GM23338 (cell line): ENCODE results near the gene IBA57. TPM values are rescaled to one million over a fixed set of nuclear protein-coding genes. Genes with fewer than 3 reads are reported as not detected.

Experiments used
- ATAC-seq: fragments of 200-7000 bp; cut with Tn5 transposase; 3 replicates; pipeline ENCODE4 v1.9.1; 2020
- DNase-seq: peaks from one replicate; pipeline ENCODE4 v3.0.0-alpha.2; 2015; ENCODE audit warnings: low spot score
- H2AFZ ChIP-seq: fragments of 200-600 bp; sonication (generic); 2 replicates; pipeline ENCODE4 v1.8.0; 2016; ENCODE audit warnings: antibody characterized with exemption, mild to moderate bottlenecking, moderate library complexity
- H3F3A ChIP-seq: fragments of 200-600 bp; sonication (generic); replicated peaks from 2 replicates; pipeline ENCODE4 v1.8.0; 2017; ENCODE audit warnings: antibody characterized with exemption, mixed run types, low read depth
- H3K27ac ChIP-seq: fragments of 200-600 bp; sonication (generic); 2 replicates; pipeline ENCODE4 v1.6.1; 2016; ENCODE audit warnings: low read depth
- H3K27me3 ChIP-seq: fragments of 200-600 bp; sonication (generic); 2 replicates; pipeline ENCODE4 v1.8.0; 2016; ENCODE audit warnings: mild to moderate bottlenecking, mixed run types, moderate library complexity; ENCODE audit not compliant: insufficient read depth
- H3K36me3 ChIP-seq: fragments of 200-600 bp; sonication (generic); 2 replicates; pipeline ENCODE4 v1.8.0; 2016; ENCODE audit warnings: mild to moderate bottlenecking; ENCODE audit not compliant: insufficient read depth
- H3K4me1 ChIP-seq: fragments of 200-600 bp; sonication (generic); 2 replicates; pipeline ENCODE4 v1.8.0; 2016; ENCODE audit warnings: mild to moderate bottlenecking, moderate library complexity; ENCODE audit not compliant: insufficient read depth
- H3K4me2 ChIP-seq: fragments of 200-600 bp; sonication (generic); 2 replicates; pipeline ENCODE4 v1.7.1; 2017; ENCODE audit warnings: mixed run types
- H3K4me3 ChIP-seq: fragments of 200-600 bp; sonication (generic); 2 replicates; pipeline ENCODE4 v1.6.1; 2016; ENCODE audit warnings: mixed run types
- H3K79me2 ChIP-seq: fragments of 200-600 bp; sonication (generic); replicated peaks from 2 replicates; pipeline ENCODE4 v1.8.0; 2017; ENCODE audit warnings: mild to moderate bottlenecking; ENCODE audit not compliant: insufficient read depth
- H3K9me2 ChIP-seq: fragments of 200-600 bp; sonication (generic); 2 replicates; pipeline ENCODE4 v1.8.0; 2017; ENCODE audit not compliant: insufficient read depth
- H4K20me1 ChIP-seq: fragments of 200-600 bp; sonication (generic); replicated peaks from 2 replicates; pipeline ENCODE4 v1.8.0; 2017; ENCODE audit warnings: mild to moderate bottlenecking; ENCODE audit not compliant: insufficient read depth
- H3K27ac Mint-ChIP-seq: 2 replicates; pipeline ENCODE4 v1.8.0; 2020; ENCODE audit warnings: inconsistent platforms, mild to moderate bottlenecking, moderate library complexity, mixed read lengths
- H3K27me3 Mint-ChIP-seq: 3 replicates; pipeline ENCODE4 v1.8.0; 2022; ENCODE audit warnings: low read depth, mild to moderate bottlenecking, moderate library complexity, mixed read lengths, inconsistent platforms; ENCODE audit not compliant: insufficient read depth, poor library complexity
- H3K36me3 Mint-ChIP-seq: 3 replicates; pipeline ENCODE4 v1.8.0; 2021; ENCODE audit warnings: low read depth, mild to moderate bottlenecking, inconsistent platforms, moderate library complexity, mixed read lengths
- H3K4me1 Mint-ChIP-seq: 3 replicates; pipeline ENCODE4 v1.8.0; 2020; ENCODE audit warnings: mild to moderate bottlenecking, inconsistent platforms, mixed read lengths
- H3K4me3 Mint-ChIP-seq: 3 replicates; pipeline ENCODE4 v1.8.0; 2021; ENCODE audit warnings: moderate library complexity, mild to moderate bottlenecking, inconsistent platforms, mixed read lengths
- H3K9me3 Mint-ChIP-seq: 3 replicates; pipeline ENCODE4 v1.8.0; 2020; ENCODE audit warnings: moderate library complexity, mild to moderate bottlenecking, inconsistent platforms, mixed read lengths
- CREB1 ChIP-seq: fragments of 250-450 bp; sonication (Bioruptor Pico); IDR thresholded peaks from 2 replicates; pipeline ENCODE4 v1.5.0; 2020; ENCODE audit warnings: low read depth, mild to moderate bottlenecking, moderate library complexity
- CTCF ChIP-seq, 2 experiments: fragments of 200-600 bp in 1 of 2; sonication (generic) in 1 of 2; conservative IDR thresholded peaks; 2 replicates each; pipeline versions ENCODE4 v1.5.1 to v1.6.1; 2016 to 2017; ENCODE audit warnings: antibody characterized with exemption in 2 of 2, low read depth in 2 of 2, mild to moderate bottlenecking in 2 of 2, moderate library complexity in 1 of 2
- EZH2 ChIP-seq: fragments of 200-600 bp; sonication (generic); IDR thresholded peaks from one replicate; pipeline ENCODE4 v1.8.0; 2017; ENCODE audit warnings: antibody characterized with exemption, mild to moderate bottlenecking, low read depth; ENCODE audit not compliant: unreplicated experiment
- EZH2phosphoT487 ChIP-seq: fragments of 200-600 bp; sonication (generic); IDR thresholded peaks from one replicate; pipeline ENCODE4 v1.8.1; 2018; ENCODE audit warnings: antibody characterized with exemption; ENCODE audit not compliant: unreplicated experiment
- JUNB ChIP-seq: IDR thresholded peaks from one replicate; pipeline ENCODE4 v1.6.1; 2016; ENCODE audit warnings: antibody characterized with exemption; ENCODE audit not compliant: unreplicated experiment
- NANOG ChIP-seq: IDR thresholded peaks from 2 replicates; pipeline ENCODE4 v1.6.1; 2016; ENCODE audit warnings: antibody characterized with exemption, borderline replicate concordance
- POLR2AphosphoS5 ChIP-seq: IDR thresholded peaks from 2 replicates; pipeline ENCODE4 v1.6.1; 2016; ENCODE audit warnings: antibody characterized with exemption, low read depth
- STAT1 ChIP-seq: IDR thresholded peaks from one replicate; pipeline ENCODE4 v1.6.1; 2016; ENCODE audit warnings: antibody characterized with exemption; ENCODE audit not compliant: unreplicated experiment
- ZNF114 ChIP-seq: fragments of 250-450 bp; sonication (Bioruptor Pico); IDR thresholded peaks from 2 replicates; pipeline ENCODE4 v1.5.0; 2020; ENCODE audit warnings: mild to moderate bottlenecking, moderate library complexity
- ZNF331 ChIP-seq: fragments of 250-450 bp; sonication (Bioruptor Pico); IDR thresholded peaks from 2 replicates; pipeline ENCODE4 v1.5.0; 2020; ENCODE audit warnings: low read depth, mild to moderate bottlenecking, moderate library complexity
- ZNF462 ChIP-seq: fragments of 250-450 bp; sonication (Bioruptor Pico); IDR thresholded peaks from 2 replicates; pipeline ENCODE4 v1.5.0; 2020; ENCODE audit warnings: mild to moderate bottlenecking, moderate library complexity
- polyA plus RNA-seq: library from polyadenylated mRNA; unstranded; fragments of >200 nt; fragmentation: Nextera tagmentation; extraction: Ambion mirVana; gene quantifications from 2 replicates; pipeline ENCODE4 v1.2.1, GENCODE V29; 2016
- total RNA-seq: library from RNA; depleted of rRNA; stranded (reverse); fragments of >200 nt; shearing (Covaris generic); gene quantifications from 2 replicates; pipeline ENCODE4 v1.2.3, GENCODE V29; 2014

The IBA57 gene
- total and polyA plus RNA-seq, 2 experiments from 2014 or later, result 1.1 to 10.3 TPM

- TF ChIP-seq ZNF462 (CRISPR knock-in tag) (no peak), NANOG (no peak), ZNF114 (CRISPR knock-in tag) (no peak)
Measured at GRCh38 chr1:228225165-228225710, 59.6 kb downstream of the IBA57 start (continued).

- Mint-ChIP-seq H3K4me3 (no peak overlapping the region), H3K27me3 (peaks cover 5% of the 10 kb centered on the region), H3K27ac (no peak overlapping the region), H3K4me1 (no peaks in the 10 kb centered on the region), H3K9me3 (no peaks in the 10 kb centered on the region), H3K36me3 (peaks cover 73% of the 10 kb centered on the region)
- H3K4me3 ChIP-seq, result no peak overlapping the region
- ATAC-seq (no peak), DNase-seq (no peak)
- H3K4me1 ChIP-seq, result no peaks in the 10 kb centered on the region
- H3K9me2 ChIP-seq, result no peaks in the 10 kb centered on the region
- H3K79me2 ChIP-seq, result no peaks in the 10 kb centered on the region; the same call in 1 of the 2 replicates
- H3F3A ChIP-seq, result no peaks in the 10 kb centered on the region
- no peaks in the 10 kb centered on the region for H3K27me3 ChIP-seq
- H3K27ac ChIP-seq, result no peak overlapping the region
- H3K36me3 ChIP-seq, result peaks cover 23% of the 10 kb centered on the region
- H2AFZ ChIP-seq, result no peak overlapping the region
- H3K4me2 ChIP-seq, result no peak overlapping the region
- H4K20me1 ChIP-seq, result peaks cover 16% of the 10 kb centered on the region
- no peak for TF ChIP-seq CREB1
- TF ChIP-seq EZH2phosphoT487, result no peak
- TF ChIP-seq EZH2, result no peak
- no peak for TF ChIP-seq POLR2AphosphoS5
- no peak for TF ChIP-seq ZNF114 (CRISPR knock-in tag)
- no peak for TF ChIP-seq JUNB
- no peak for TF ChIP-seq CTCF (conservative IDR thresholded peaks at IDR 0.05; ENCODE audit: low read depth in 2 of 2)
- TF ChIP-seq ZNF331, result no peak
- no peak for TF ChIP-seq NANOG
- no peak for TF ChIP-seq STAT1
Measured at GRCh38 chr1:228225740-228226139, 60.1 kb downstream of the IBA57 start.
